ENCODE results near the gene SNX21. TPM values are rescaled to one million over a fixed set of nuclear protein-coding genes. Genes with fewer than 3 reads are reported as not detected.
A peak's percentile ranks its signal among the peaks of the same experiment; 100 is the strongest.
"Not testable (repeated sequence)": the region's sequence is repeated elsewhere in the genome, so short reads cannot be mapped to it uniquely, and the experiment has no call there.

The SNX21 gene
- total and polyA plus RNA-seq, 2 experiments from 2014 or later: 50.9 to 88.4 TPM

DNA sequence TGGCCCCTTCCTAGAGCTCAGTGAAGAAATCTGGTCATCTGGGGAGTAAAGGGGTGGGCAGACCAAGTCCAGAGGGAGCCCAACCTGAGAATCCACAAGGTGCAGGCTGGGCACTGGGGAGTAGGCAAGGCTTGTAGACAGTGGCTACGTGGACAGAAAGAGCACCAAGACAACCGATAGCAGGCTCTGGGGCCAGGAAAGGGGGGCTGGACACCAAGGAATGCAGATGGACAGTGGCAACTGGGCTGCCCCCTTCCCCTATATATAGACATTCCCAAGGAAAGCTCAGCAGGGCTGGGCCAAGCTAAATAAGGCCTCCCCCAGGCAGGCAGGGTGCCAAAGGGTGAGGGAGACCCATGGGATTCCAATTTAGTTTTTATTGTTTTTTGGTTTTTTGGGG is 5.0 kb upstream of the SNX21 start:
- in situ Hi-C loops (cut with MboI): loop anchor here (10.0 kb wide), 1 partner anchor 126 kb away; no protein-coding TSS in a partner anchor
- H3K9me3 ChIP-seq (ENCODE audit: low read depth): no peaks in the 10 kb centered on the region
- peaks cover 21% of the 10 kb centered on the region; the same call in 1 of the 2 replicates for H3F3A ChIP-seq (ENCODE audit: insufficient read depth)
- H3K27ac ChIP-seq: no peak overlapping the region
- H3K9ac ChIP-seq: no peak overlapping the region
- no peaks in the 10 kb centered on the region for H3K36me3 ChIP-seq (ENCODE audit: low read depth)
- H3K4me1 ChIP-seq (ENCODE audit: insufficient read depth): peaks cover 18% of the 10 kb centered on the region
- H4K20me1 ChIP-seq (ENCODE audit: insufficient read depth): no peaks in the 10 kb centered on the region
- H2AFZ ChIP-seq: no peak overlapping the region
- TF ChIP-seq EZH2 (IDR thresholded peaks at IDR 0.05; ENCODE audit: insufficient read depth, poor library complexity, severe bottlenecking) (no peak), EZH2phosphoT487 (IDR thresholded peaks at IDR 0.05; ENCODE audit: insufficient read depth, low read depth) (no peak)
- WGBS, 2 experiments (ENCODE audit: low coverage in 1 of 2, low lambda C conversion rate in 2 of 2, missing lambda C conversion rate in 2 of 2): 43 to 77% methylated on average over 2 of the region's 2 CpGs
- no peak overlapping the region for H3K4me3 ChIP-seq
- H3K4me2 ChIP-seq (ENCODE audit: unreplicated experiment): no peak overlapping the region
- peak; percentile 24 for DNase-seq
- H3K9me2 ChIP-seq (ENCODE audit: insufficient read depth): no peaks in the 10 kb centered on the region
- no peaks in the 10 kb centered on the region for H3K79me2 ChIP-seq (ENCODE audit: insufficient read depth)
- H3K27me3 ChIP-seq (replicated peaks; ENCODE audit: insufficient read depth): no peaks in the 10 kb centered on the region

DNA sequence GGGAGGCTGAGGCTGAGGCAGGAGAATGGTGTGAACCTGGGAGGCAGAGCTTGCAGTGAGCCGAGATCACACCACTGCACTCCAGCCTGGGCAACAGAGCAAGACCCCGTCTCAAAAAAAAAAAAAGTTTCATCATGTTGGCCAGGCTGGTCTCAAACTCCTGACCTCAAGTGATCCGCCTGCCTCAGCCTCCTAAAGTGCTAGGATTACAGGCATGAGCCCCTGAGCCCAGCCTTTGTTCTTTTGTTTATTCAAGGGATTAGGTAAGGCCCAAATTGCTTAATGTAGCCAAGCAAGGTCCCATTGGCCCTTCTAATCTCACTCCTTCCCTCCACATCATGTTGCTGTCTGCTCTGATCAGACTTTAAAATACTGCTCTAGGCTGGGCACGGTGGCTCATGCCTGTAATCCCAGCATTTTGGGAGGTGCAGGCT is 3.9 kb upstream of the SNX21 start:
- not testable (repeated sequence) for H3K4me2 ChIP-seq (ENCODE audit: unreplicated experiment); H3K79me2 ChIP-seq (ENCODE audit: insufficient read depth); H3K9ac ChIP-seq; H3K27me3 ChIP-seq (replicated peaks; ENCODE audit: insufficient read depth); H3K9me3 ChIP-seq (ENCODE audit: low read depth); H2AFZ ChIP-seq; DNase-seq; H3K9me2 ChIP-seq (ENCODE audit: insufficient read depth); H3K36me3 ChIP-seq (ENCODE audit: low read depth); H3K27ac ChIP-seq; H3K4me3 ChIP-seq; H4K20me1 ChIP-seq (ENCODE audit: insufficient read depth)
- Histone ChIP-seq H3F3A (ENCODE audit: insufficient read depth) (peaks cover 24% of the 10 kb centered on the region; the same call in 1 of the 2 replicates), H3K4me1 (ENCODE audit: insufficient read depth) (peaks cover 21% of the 10 kb centered on the region)
- in situ Hi-C loops (cut with MboI): loop anchor here (10.0 kb wide), 1 partner anchor 125 kb away; no protein-coding TSS in a partner anchor
- 78 to 86% methylated on average over 4 of the region's 4 CpGs for WGBS, 2 experiments (ENCODE audit: low coverage in 1 of 2, low lambda C conversion rate in 2 of 2, missing lambda C conversion rate in 2 of 2)

GRCh38 chr20:45832619-45833018 is 980 bp upstream of the SNX21 start:
- TF ChIP-seq EZH2phosphoT487 (IDR thresholded peaks at IDR 0.05; ENCODE audit: insufficient read depth, low read depth): no peak
- TF ChIP-seq EZH2 (IDR thresholded peaks at IDR 0.05; ENCODE audit: insufficient read depth, poor library complexity, severe bottlenecking): no peak
- peak overlapping the region; percentile 96 for H3K4me2 ChIP-seq (ENCODE audit: unreplicated experiment)
- no peaks in the 10 kb centered on the region for H4K20me1 ChIP-seq (ENCODE audit: insufficient read depth)
- H3K9me2 ChIP-seq (ENCODE audit: insufficient read depth): no peaks in the 10 kb centered on the region
- in situ Hi-C loops (cut with MboI): no loop called here
- H3K4me1 ChIP-seq (ENCODE audit: insufficient read depth): peaks cover 32% of the 10 kb centered on the region
- peak overlapping the region; percentile 97 for H3K27ac ChIP-seq
- WGBS, 2 experiments (ENCODE audit: low coverage in 1 of 2, low lambda C conversion rate in 2 of 2, missing lambda C conversion rate in 2 of 2): 59 to 72% methylated on average over 4 of the region's 4 CpGs
- H3K9me3 ChIP-seq (ENCODE audit: low read depth): no peaks in the 10 kb centered on the region
- no peak for DNase-seq
- H3K36me3 ChIP-seq (ENCODE audit: low read depth): peaks cover 5% of the 10 kb centered on the region; the same call in 1 of the 2 replicates
- H3K9ac ChIP-seq: peak overlapping the region; percentile 95
- peaks cover 28% of the 10 kb centered on the region for H3K79me2 ChIP-seq (ENCODE audit: insufficient read depth)
- peak overlapping the region; percentile 92 for H3K4me3 ChIP-seq
- H3K27me3 ChIP-seq (replicated peaks; ENCODE audit: insufficient read depth): no peaks in the 10 kb centered on the region
- peak overlapping the region; percentile 86 for H2AFZ ChIP-seq
- H3F3A ChIP-seq (ENCODE audit: insufficient read depth): peaks cover 37% of the 10 kb centered on the region; the same call in 1 of the 2 replicates

DNA sequence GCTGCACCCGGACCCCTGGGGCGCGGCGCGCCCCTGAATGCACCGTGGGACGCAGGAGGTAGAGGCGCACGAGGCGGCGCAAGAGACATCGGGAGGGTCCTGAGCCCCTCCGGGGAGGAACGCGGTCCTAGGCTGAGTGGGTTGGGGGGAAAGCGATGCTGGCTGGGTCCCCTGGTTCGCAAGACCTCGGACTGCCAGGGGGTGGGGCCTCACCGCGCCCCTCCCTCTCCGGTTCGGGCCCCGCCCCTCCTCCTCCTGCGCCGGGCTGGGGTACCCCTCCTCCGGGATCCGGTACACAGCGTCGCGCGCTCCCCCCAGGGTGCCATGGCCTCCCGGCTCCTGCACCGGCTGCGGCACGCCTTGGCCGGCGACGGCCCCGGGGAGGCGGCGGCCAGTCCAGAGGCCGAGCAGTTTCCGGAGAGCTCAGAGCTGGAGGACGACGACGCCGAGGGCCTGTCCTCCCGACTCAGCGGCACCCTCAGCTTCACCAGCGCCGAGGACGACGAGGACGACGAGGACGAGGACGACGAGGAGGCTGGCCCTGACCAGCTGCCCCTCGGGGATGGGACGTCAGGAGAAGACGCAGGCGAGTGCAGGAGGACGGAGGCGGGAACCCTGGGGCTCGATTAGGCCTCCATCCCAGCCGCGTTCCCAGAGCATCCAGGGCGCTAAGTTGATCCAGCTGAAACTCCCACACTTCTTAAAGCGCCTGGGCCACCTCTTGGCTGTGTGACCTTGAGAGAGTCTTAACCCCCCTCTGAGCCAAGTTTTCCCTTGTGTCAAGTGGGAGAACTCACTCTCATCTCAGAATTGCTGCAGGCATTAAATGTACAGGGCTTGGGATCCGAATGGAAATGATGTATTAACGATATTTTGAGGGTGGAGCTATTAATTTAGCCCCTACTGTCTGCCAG is 541 bp downstream of the SNX21 start:
- Histone ChIP-seq H3K4me2 (ENCODE audit: unreplicated experiment) (peak overlapping the region; percentile 96), H3K9ac (peak overlapping the region; percentile 95), H3F3A (ENCODE audit: insufficient read depth) (peaks cover 37% of the 10 kb centered on the region; the same call in 1 of the 2 replicates), H3K36me3 (ENCODE audit: low read depth) (peaks cover 9% of the 10 kb centered on the region; the same call in 1 of the 2 replicates), H3K4me3 (peak overlapping the region; percentile 92), H3K27me3 (replicated peaks; ENCODE audit: insufficient read depth) (no peaks in the 10 kb centered on the region), H3K9me3 (ENCODE audit: low read depth) (no peaks in the 10 kb centered on the region), H3K79me2 (ENCODE audit: insufficient read depth) (peaks cover 43% of the 10 kb centered on the region), H2AFZ (peak overlapping the region; percentile 86), H3K27ac (peak overlapping the region; percentile 97), H4K20me1 (ENCODE audit: insufficient read depth) (no peaks in the 10 kb centered on the region), H3K4me1 (ENCODE audit: insufficient read depth) (peaks cover 32% of the 10 kb centered on the region), H3K9me2 (ENCODE audit: insufficient read depth) (no peaks in the 10 kb centered on the region)
- DNase-seq: peak; percentile 80
- TF ChIP-seq EZH2phosphoT487 (IDR thresholded peaks at IDR 0.05; ENCODE audit: insufficient read depth, low read depth) (no peak), EZH2 (IDR thresholded peaks at IDR 0.05; ENCODE audit: insufficient read depth, poor library complexity, severe bottlenecking) (no peak)
- 0 to 1% methylated on average over 49 to 61 of the region's 71 CpGs for WGBS, 2 experiments (ENCODE audit: low coverage in 1 of 2, low lambda C conversion rate in 2 of 2, missing lambda C conversion rate in 2 of 2)
- in situ Hi-C loops (cut with MboI): no loop called here

Measured in GM23248 (cell line).